Neutrophil (primary cell): ENCODE results near the gene TTLL5.

Experiments used
- H3K27ac ChIP-seq: fragments of 200-600 bp; sonication (generic); 2 replicates; pipeline ENCODE4 v1.5.1; 2016; ENCODE audit warnings: mild to moderate bottlenecking, moderate library complexity
- H3K27me3 ChIP-seq: fragments of 200-600 bp; sonication (generic); 2 replicates; pipeline ENCODE4 v1.6.0; 2016; ENCODE audit warnings: mild to moderate bottlenecking
- H3K36me3 ChIP-seq: fragments of 200-600 bp; sonication (generic); 2 replicates; pipeline ENCODE4 v1.5.1; 2017
- H3K4me1 ChIP-seq, 2 experiments: fragments of 200-600 bp in 1 of 2; sonication (generic) in 1 of 2; 1 replicate in 1 of 2; 2 replicates in 1 of 2; pipeline versions ENCODE4 v1.5.1 to v1.6.1; 2013 to 2016; ENCODE audit warnings: low read depth in 1 of 2, low read length in 1 of 2, mild to moderate bottlenecking in 1 of 2, moderate library complexity in 1 of 2; ENCODE audit not compliant: control insufficient read depth in 1 of 2, insufficient read depth in 1 of 2
- H3K4me3 ChIP-seq, 2 experiments: fragments of 200-600 bp in 1 of 2; sonication (generic) in 1 of 2; 1 replicate in 1 of 2; 2 replicates in 1 of 2; pipeline ENCODE4 v1.5.1; 2013 to 2016; ENCODE audit warnings: low read depth in 1 of 2, low read length in 1 of 2, mild to moderate bottlenecking in 1 of 2, moderate library complexity in 1 of 2
- H3K9me3 ChIP-seq: fragments of 200-600 bp; sonication (generic); 2 replicates; pipeline ENCODE4 v1.5.1; 2016
- CTCF ChIP-seq: fragments of 200-600 bp; sonication (generic); IDR thresholded peaks from 2 replicates; pipeline ENCODE4 v1.5.1; 2016; ENCODE audit warnings: antibody characterized with exemption

Gene TTLL5

GRCh38 chr14:75709207-75709812 is 48.3 kb downstream of the TTLL5 start:
- Histone ChIP-seq H3K27ac (no peak overlapping the region), H3K4me1 (no peaks in the 10 kb centered on the region), H3K27me3 (no peaks in the 10 kb centered on the region), H3K36me3 (no peaks in the 10 kb centered on the region), H3K9me3 (no peaks in the 10 kb centered on the region), H3K4me3 (no peak overlapping the region)
- TF ChIP-seq CTCF = no peak

GRCh38 chr14:75711105-75711795 is 50.2 kb downstream of the TTLL5 start:
- Histone ChIP-seq H3K27me3 (no peaks in the 10 kb centered on the region), H3K36me3 (no peaks in the 10 kb centered on the region), H3K4me1 (no peaks in the 10 kb centered on the region), H3K27ac (no peak overlapping the region), H3K4me3 (no peak overlapping the region), H3K9me3 (no peaks in the 10 kb centered on the region)
- no peak for TF ChIP-seq CTCF

- Histone ChIP-seq H3K4me3 (no peak overlapping the region), H3K27me3 (no peaks in the 10 kb centered on the region), H3K4me1 (no peaks in the 10 kb centered on the region), H3K36me3 (no peaks in the 10 kb centered on the region), H3K27ac (no peak overlapping the region), H3K9me3 (no peaks in the 10 kb centered on the region)
- no peak for TF ChIP-seq CTCF
Observed at GRCh38 chr14:75711796-75712211, 50.8 kb downstream of the TTLL5 start.

GRCh38 chr14:75714991-75715390 is 53.9 kb downstream of the TTLL5 start:
- Histone ChIP-seq H3K27ac (no peak overlapping the region), H3K4me3 (no peak overlapping the region), H3K27me3 (no peaks in the 10 kb centered on the region), H3K36me3 (peaks cover 6% of the 10 kb centered on the region), H3K4me1 (no peaks in the 10 kb centered on the region), H3K9me3 (no peaks in the 10 kb centered on the region)
- no peak for TF ChIP-seq CTCF

- Histone ChIP-seq H3K36me3 (peaks cover 6% of the 10 kb centered on the region), H3K4me1 (no peaks in the 10 kb centered on the region), H3K27ac (no peak overlapping the region), H3K4me3 (no peak overlapping the region), H3K27me3 (no peaks in the 10 kb centered on the region), H3K9me3 (no peaks in the 10 kb centered on the region)
- no peak for TF ChIP-seq CTCF
Observed at GRCh38 chr14:75715926-75716780, 55.1 kb downstream of the TTLL5 start.
